GM12878 (cell line): ENCODE results near the gene SUGCT. TPM values are rescaled to one million over a fixed set of nuclear protein-coding genes. Genes with fewer than 3 reads are reported as not detected.

Source experiments
- ATAC-seq: fragments of 200-7000 bp; cut with Tn5 transposase; 3 replicates; pipeline ENCODE4 v1.9.1; 2020; ENCODE audit warnings: mild to moderate bottlenecking, moderate library complexity
- BruUV-seq: library from RNA; stranded (reverse); fragments of 400-500 nt; replicated peaks from 2 replicates; lab custom pipeline; 2021; lab: Mats Ljungman, UMichigan
- CTCF ChIA-PET: fragments of 300-600 bp; sonication (Branson Sonifier 250); formaldehyde crosslinking; extraction: SDS; loops from one replicate; lab custom pipeline; 2021; ENCODE audit warnings: inconsistent platforms; lab: Yijun Ruan, JAX
- POLR2A ChIA-PET: fragments of 350-600 bp; formaldehyde crosslinking; extraction: SDS; loops from one replicate; lab custom pipeline; 2021; ENCODE audit warnings: inconsistent platforms; lab: Charles Lee
- RAD21 ChIA-PET: fragments of 300-600 bp; sonication (Branson Sonifier 250); formaldehyde crosslinking; loops from one replicate; lab custom pipeline; 2023; ENCODE audit warnings: antibody characterized with exemption; ENCODE audit not compliant: unreplicated experiment; lab: Charles Lee
- SMC1A ChIA-PET: fragments of 300-600 bp; sonication (Branson Sonifier 250); formaldehyde crosslinking; loops from one replicate; lab custom pipeline; 2023; ENCODE audit not compliant: unreplicated experiment, uncharacterized antibody; lab: Charles Lee
- DNase-seq: peaks from one replicate; pipeline ENCODE4 v3.0.0-alpha.2; 2011; ENCODE audit warnings: low read depth, low spot score
- FAIRE-seq: peaks from 3 replicates; lab custom pipeline; 2011; peaks lifted over from hg19 to GRCh38; lab: Jason Lieb, UNC
- H2AFZ ChIP-seq: 2 replicates; pipeline ENCODE4 v1.6.0; 2011; ENCODE audit warnings: low read depth, low read length, control low read depth; ENCODE audit not compliant: control insufficient read depth
- H3K27ac ChIP-seq: 2 replicates; pipeline ENCODE4 v1.5.1; 2011; ENCODE audit warnings: control low read depth; ENCODE audit not compliant: control insufficient read depth, insufficient read depth
- H3K27me3 ChIP-seq, 2 experiments: replicated peaks in 1 of 2; 2 replicates each; pipeline versions ENCODE4 v1.6.0 to v1.6.1; 2011; ENCODE audit warnings: low read length in 1 of 2; ENCODE audit not compliant: control insufficient read depth in 2 of 2, insufficient read depth in 2 of 2
- H3K36me3 ChIP-seq, 2 experiments: 2 replicates each; pipeline ENCODE4 v1.5.1; 2011; ENCODE audit warnings: low read length in 1 of 2; ENCODE audit not compliant: control insufficient read depth in 2 of 2, insufficient read depth in 2 of 2
- H3K4me1 ChIP-seq: 2 replicates; pipeline ENCODE4 v1.6.1; 2011; ENCODE audit warnings: mild to moderate bottlenecking, low read length, moderate library complexity, mixed read lengths; ENCODE audit not compliant: control insufficient read depth, insufficient read depth
- H3K4me2 ChIP-seq: 2 replicates; pipeline ENCODE4 v1.6.0; 2011; ENCODE audit warnings: control low read depth; ENCODE audit not compliant: control insufficient read depth, insufficient read depth
- H3K4me3 ChIP-seq: fragments of 200-600 bp; sonication (generic); 2 replicates; pipeline ENCODE4 v1.5.1; 2016
- H3K79me2 ChIP-seq: 2 replicates; pipeline ENCODE4 v1.6.0; 2011; ENCODE audit warnings: low read length; ENCODE audit not compliant: control insufficient read depth, insufficient read depth
- H3K9ac ChIP-seq: 2 replicates; pipeline ENCODE4 v1.8.0; 2011; ENCODE audit warnings: low read length, control low read depth, mixed read lengths; ENCODE audit not compliant: control insufficient read depth, insufficient read depth
- H3K9me3 ChIP-seq: replicated peaks from 3 replicates; pipeline ENCODE4 v1.5.1; 2011; ENCODE audit warnings: mild to moderate bottlenecking, low read length; ENCODE audit not compliant: control insufficient read depth, insufficient read depth
- H4K20me1 ChIP-seq: 2 replicates; pipeline ENCODE4 v1.6.0; 2011; ENCODE audit not compliant: control insufficient read depth, insufficient read depth
- DPF2 ChIP-seq: fragments of 450-650 bp; IDR thresholded peaks from 2 replicates; pipeline ENCODE4 v1.6.1; 2017; ENCODE audit warnings: mild to moderate bottlenecking
- EED ChIP-seq: sonication (generic); IDR thresholded peaks from 2 replicates; pipeline ENCODE4 v1.6.1; 2016; ENCODE audit warnings: antibody characterized with exemption, low read depth
- FOXK2 ChIP-seq: fragments of 450-650 bp; IDR thresholded peaks from 2 replicates; pipeline ENCODE4 v1.6.1; 2017; ENCODE audit warnings: mild to moderate bottlenecking, moderate library complexity
- GATAD2B ChIP-seq: fragments of 450-650 bp; conservative IDR thresholded peaks from 2 replicates; pipeline ENCODE4 v1.6.1; 2017; ENCODE audit warnings: low read depth, mild to moderate bottlenecking, moderate library complexity
- HDAC6 ChIP-seq: fragments of 200-600 bp; sonication (generic); IDR thresholded peaks from one replicate; pipeline ENCODE4 v1.8.0; 2017; ENCODE audit warnings: antibody characterized with exemption; ENCODE audit not compliant: unreplicated experiment
- JUND ChIP-seq: IDR thresholded peaks from 2 replicates; pipeline ENCODE4 v1.6.1; 2012; ENCODE audit warnings: low read depth, mild to moderate bottlenecking, low read length, improper control_type of control experiment, moderate library complexity
- MAX ChIP-seq: IDR thresholded peaks from 2 replicates; pipeline ENCODE4 v1.6.1; 2012; ENCODE audit warnings: low read depth, low read length, improper control_type of control experiment
- MLLT1 ChIP-seq: fragments of 450-650 bp; IDR thresholded peaks from 2 replicates; pipeline ENCODE4 v1.6.1; 2016; ENCODE audit warnings: mild to moderate bottlenecking
- MTA2 ChIP-seq: fragments of 450-650 bp; IDR thresholded peaks from 2 replicates; pipeline ENCODE4 v1.6.1; 2016; ENCODE audit warnings: low read depth, mild to moderate bottlenecking, moderate library complexity
- NFYB ChIP-seq: IDR thresholded peaks from 2 replicates; pipeline ENCODE4 v1.6.1; 2011; ENCODE audit warnings: low read depth, mild to moderate bottlenecking, low read length, improper control_type of control experiment, moderate library complexity; ENCODE audit not compliant: insufficient read depth
- NR2C2 ChIP-seq: IDR thresholded peaks from 2 replicates; pipeline ENCODE4 v1.6.1; 2011; ENCODE audit warnings: borderline replicate concordance, low read depth; ENCODE audit not compliant: control insufficient read depth, insufficient read length
- PKNOX1 ChIP-seq: fragments of 450-650 bp; IDR thresholded peaks from 2 replicates; pipeline ENCODE4 v1.6.1; 2016; ENCODE audit warnings: mild to moderate bottlenecking
- RAD21 ChIP-seq: IDR thresholded peaks from 2 replicates; pipeline ENCODE4 v1.6.1; 2011; ENCODE audit warnings: mild to moderate bottlenecking, low read depth, low read length, moderate library complexity; ENCODE audit not compliant: insufficient read depth
- RELA ChIP-seq: fragments of 450-650 bp; IDR thresholded peaks from 2 replicates; pipeline ENCODE4 v1.8.0; 2014; ENCODE audit warnings: borderline replicate concordance; ENCODE audit not compliant: partially characterized antibody
- SREBF2 ChIP-seq: IDR thresholded peaks from 2 replicates; pipeline ENCODE4 v1.6.1; 2012; ENCODE audit warnings: mild to moderate bottlenecking, low read length
- STAT3 ChIP-seq: IDR thresholded peaks from 2 replicates; pipeline ENCODE4 v1.6.1; 2011; ENCODE audit warnings: low read depth, low read length, improper control_type of control experiment
- TCF12 ChIP-seq: IDR thresholded peaks from 2 replicates; pipeline ENCODE4 v1.6.1; 2011; ENCODE audit warnings: low read depth, mild to moderate bottlenecking, low read length
- ZBED1 ChIP-seq: IDR thresholded peaks from 2 replicates; pipeline ENCODE4 v1.6.1; 2016; ENCODE audit warnings: borderline replicate concordance
- WGBS: methylation state at CpG from one replicate; pipeline ENCODE4 v1.1.6; 2016; ENCODE audit warnings: low lambda C conversion rate; ENCODE audit not compliant: insufficient replicate concordance, insufficient coverage; ENCODE audit errors: missing lambda C conversion rate; 5-methylcytosine and 5-hydroxymethylcytosine counted together
- in situ Hi-C: fragments of 300-500 bp; cut with MboI; formaldehyde crosslinking; loops from 9 replicates; pipeline ENCODE4 v1.14.3; 2018; ENCODE audit warnings: mixed read lengths
- intact Hi-C: fragments of 100-400 bp; cut with micrococcal nuclease; formaldehyde crosslinking; loops from one replicate; pipeline ENCODE4 v1.14.2; 2022; ENCODE audit not compliant: unreplicated experiment
- polyA plus RNA-seq, 11 experiments: library from polyadenylated mRNA; depleted of rRNA in 4 of 11; unstranded in 6 of 11; stranded (reverse) in 5 of 11; fragments of >200 nt; fragmentation: Nextera tagmentation in 4 of 11; fragmentation: Illumina TruSeq in 1 of 11; extraction: Ambion mirVana in 4 of 11; extraction: Trizol in 1 of 11; gene quantifications; 1 replicate in 1 of 11; 2 replicates in 10 of 11; pipeline versions ENCODE4 v1.2.1 to v1.2.3, GENCODE V29; 2011 to 2016; ENCODE audit warnings: inconsistent platforms in 2 of 11, missing spikeins in 2 of 11, low read depth in 1 of 11
- total RNA-seq, 4 experiments: library from RNA; depleted of rRNA in 3 of 4; stranded (reverse); fragments of >200 nt in 3 of 4; fragmentation: Illumina TruSeq in 1 of 4; extraction: Trizol in 1 of 4; gene quantifications; 2 replicates each; pipeline versions ENCODE4 v1.2.1 to v1.2.3, GENCODE V29; 2013 to 2021
- TF ChIP-seq, protein P1 (sequence below): fragments of 450-650 bp; IDR thresholded peaks from 2 replicates; pipeline ENCODE4 v1.6.1; 2014; ENCODE audit warnings: mild to moderate bottlenecking

Gene SUGCT
- total and polyA plus RNA-seq, 10 of the 15 experiments (the other 5 are each of a cell fraction or from before 2014, with no cell fraction given), result 0.08 to 1.2 (median 0.67) TPM; not detected in 1

DNA sequence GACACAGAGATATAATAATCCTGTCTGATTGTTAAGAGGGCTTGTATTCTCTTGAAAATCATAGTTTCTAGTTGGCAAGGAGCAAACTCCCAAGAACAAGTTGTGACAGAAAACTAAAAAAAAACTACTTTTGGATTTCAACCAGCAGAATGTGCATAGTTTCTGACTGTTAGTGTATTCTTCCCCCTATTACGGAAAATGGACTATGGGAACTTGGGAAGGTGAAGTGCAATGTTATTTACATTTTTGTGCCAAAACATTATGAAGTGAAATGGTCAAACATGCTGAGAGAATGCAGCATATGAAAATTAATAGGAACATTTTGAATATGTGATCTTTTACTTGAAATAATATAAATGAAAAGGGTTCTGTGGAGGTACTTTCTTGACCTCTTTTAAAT, 660.8 kb downstream of the SUGCT start:
- FAIRE-seq (no peak), DNase-seq (no peak), ATAC-seq (no peak)
- RAD21 ChIA-PET, result no interaction called here
- H3K79me2 ChIP-seq, result no peaks in the 10 kb centered on the region
- H4K20me1 ChIP-seq, result no peaks in the 10 kb centered on the region
- intact Hi-C loops, result no loop called here
- H2AFZ ChIP-seq, result no peak overlapping the region
- SMC1A ChIA-PET, result interaction anchor here (1.0 kb wide), 1 partner anchor 9 kb away, joined by 3 read pairs; no protein-coding TSS in a partner anchor
- in situ Hi-C loops, result no loop called here
- WGBS, result 0% methylated on average over 1 of the region's 1 CpG
- no peaks in the 10 kb centered on the region for H3K27me3 ChIP-seq
- no peak overlapping the region for H3K9ac ChIP-seq
- H3K4me2 ChIP-seq, result no peak overlapping the region
- H3K27ac ChIP-seq, result no peak overlapping the region
- H3K4me3 ChIP-seq, result no peak overlapping the region
- H3K4me1 ChIP-seq, result no peaks in the 10 kb centered on the region
- H3K36me3 ChIP-seq, result no peaks in the 10 kb centered on the region
- no peaks in the 10 kb centered on the region for H3K9me3 ChIP-seq
- no TSS peak for BruUV-seq
- TF ChIP-seq MTA2 (no peak), PKNOX1 (no peak), NFYB (no peak), GATAD2B (no peak), FOXK2 (no peak), RELA (no peak), NR2C2 (no peak), STAT3 (no peak), RAD21 (no peak), SREBF2 (no peak), TCF12 (no peak), MAX (no peak), MLLT1 (no peak), ZBED1 (no peak), JUND (no peak), EED (no peak), HDAC6 (no peak), DPF2 (no peak)
- TF ChIP-seq, protein P1, sequence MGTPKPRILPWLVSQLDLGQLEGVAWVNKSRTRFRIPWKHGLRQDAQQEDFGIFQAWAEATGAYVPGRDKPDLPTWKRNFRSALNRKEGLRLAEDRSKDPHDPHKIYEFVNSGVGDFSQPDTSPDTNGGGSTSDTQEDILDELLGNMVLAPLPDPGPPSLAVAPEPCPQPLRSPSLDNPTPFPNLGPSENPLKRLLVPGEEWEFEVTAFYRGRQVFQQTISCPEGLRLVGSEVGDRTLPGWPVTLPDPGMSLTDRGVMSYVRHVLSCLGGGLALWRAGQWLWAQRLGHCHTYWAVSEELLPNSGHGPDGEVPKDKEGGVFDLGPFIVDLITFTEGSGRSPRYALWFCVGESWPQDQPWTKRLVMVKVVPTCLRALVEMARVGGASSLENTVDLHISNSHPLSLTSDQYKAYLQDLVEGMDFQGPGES, result no peak
- POLR2A ChIA-PET, result no interaction called here
- CTCF ChIA-PET, result no interaction called here
